Measurements from ENCODE around the gene ALDH6A1.

Gene ALDH6A1

GRCh38 chr14:74089251-74090020, 5.2 kb upstream of the ALDH6A1 start:
- DNase-seq (ENCODE audit: low spot score): no peak
- no peak for TF ChIP-seq CTCF (IDR thresholded peaks at IDR 0.05; ENCODE audit: extremely low read depth, missing control alignments)

- no peak for TF ChIP-seq CTCF (IDR thresholded peaks at IDR 0.05; ENCODE audit: extremely low read depth, missing control alignments)
- peak; percentile 51 for DNase-seq (ENCODE audit: low spot score)
Observed at GRCh38 chr14:74085828-74086227, 1.6 kb upstream of the ALDH6A1 start.

GRCh38 chr14:74085047-74085637, 889 bp upstream of the ALDH6A1 start:
- peak; percentile 13 for DNase-seq (ENCODE audit: low spot score)
- TF ChIP-seq CTCF (IDR thresholded peaks at IDR 0.05; ENCODE audit: extremely low read depth, missing control alignments): no peak

- no peak for DNase-seq (ENCODE audit: low spot score)
Observed at GRCh38 chr14:74083784-74084276, 423 bp downstream of the ALDH6A1 start.

GRCh38 chr14:74083161-74083560, 1.1 kb downstream of the ALDH6A1 start:
- TF ChIP-seq CTCF (IDR thresholded peaks at IDR 0.05; ENCODE audit: extremely low read depth, missing control alignments): no peak
- DNase-seq (ENCODE audit: low spot score): no peak

More at GRCh38 chr14:74083784-74084276, 423 bp downstream of the ALDH6A1 start:
- no peak for TF ChIP-seq CTCF (IDR thresholded peaks at IDR 0.05; ENCODE audit: extremely low read depth, missing control alignments)

GRCh38 chr14:74081491-74081890, 2.8 kb downstream of the ALDH6A1 start:
- no peak for DNase-seq (ENCODE audit: low spot score)
- TF ChIP-seq CTCF (IDR thresholded peaks at IDR 0.05; ENCODE audit: extremely low read depth, missing control alignments): no peak

- TF ChIP-seq CTCF (IDR thresholded peaks at IDR 0.05; ENCODE audit: extremely low read depth, missing control alignments): no peak
- DNase-seq (ENCODE audit: low spot score): no peak
Observed at GRCh38 chr14:74080820-74081460, 3.3 kb downstream of the ALDH6A1 start.
